ENCODE data around the gene KBTBD2. TPM values are rescaled to one million over a fixed set of nuclear protein-coding genes. Genes with fewer than 3 reads are reported as not detected.
"Not testable (repeated sequence)": the region's sequence is repeated elsewhere in the genome, so short reads cannot be mapped to it uniquely, and the experiment has no call there.

Gene KBTBD2
- 10.0 TPM for polyA plus RNA-seq (2012; ENCODE audit: missing spikeins)

GRCh38 chr7:32891043-32891799 is at the start of gene KBTBD2:
TSS of gene KBTBD2 (minus strand) at chr7:32891760. CDS start at chr7:32879604, 12,156 bp downstream.
- peak; percentile 56 for DNase-seq (ENCODE audit: insufficient read length)
- TF ChIP-seq POLR2A (IDR thresholded peaks at IDR 0.05; ENCODE audit: low read depth, low read length) (peak; percentile 65; the same call in 1 of the 2 replicates), TAF1 (IDR thresholded peaks at IDR 0.05; ENCODE audit: borderline replicate concordance, low read depth, low read length) (peak; percentile 53), POLR2AphosphoS5 (IDR thresholded peaks at IDR 0.05; ENCODE audit: low read depth, low read length) (peak; percentile 72; the same call in 1 of the 2 replicates)
- peak; percentile 75 for FAIRE-seq

GRCh38 chr7:32941181-32941580 is 49.6 kb upstream of the KBTBD2 start:
- FAIRE-seq = no peak

GRCh38 chr7:32937344-32938174 is 46.0 kb upstream of the KBTBD2 start:
- TF ChIP-seq POLR2A (IDR thresholded peaks at IDR 0.05; ENCODE audit: low read depth, low read length) (no peak), TAF1 (IDR thresholded peaks at IDR 0.05; ENCODE audit: borderline replicate concordance, low read depth, low read length) (no peak), POLR2AphosphoS5 (IDR thresholded peaks at IDR 0.05; ENCODE audit: low read depth, low read length) (no peak)
- DNase-seq (ENCODE audit: insufficient read length) (no peak), FAIRE-seq (no peak)

More at GRCh38 chr7:32941181-32941580, 49.6 kb upstream of the KBTBD2 start:
- no peak for DNase-seq (ENCODE audit: insufficient read length)
- no peak for TF ChIP-seq POLR2AphosphoS5 (IDR thresholded peaks at IDR 0.05; ENCODE audit: low read depth, low read length)
- TF ChIP-seq POLR2A (IDR thresholded peaks at IDR 0.05; ENCODE audit: low read depth, low read length) = no peak
- no peak for TF ChIP-seq TAF1 (IDR thresholded peaks at IDR 0.05; ENCODE audit: borderline replicate concordance, low read depth, low read length)

- no peak for FAIRE-seq
- DNase-seq (ENCODE audit: insufficient read length) = no peak
- no peak for TF ChIP-seq POLR2A (IDR thresholded peaks at IDR 0.05; ENCODE audit: low read depth, low read length)
- no peak for TF ChIP-seq POLR2AphosphoS5 (IDR thresholded peaks at IDR 0.05; ENCODE audit: low read depth, low read length)
- TF ChIP-seq TAF1 (IDR thresholded peaks at IDR 0.05; ENCODE audit: borderline replicate concordance, low read depth, low read length) = no peak
Observed at GRCh38 chr7:32936689-32937088, 45.1 kb upstream of the KBTBD2 start.

GRCh38 chr7:32935558-32935957 is 44.0 kb upstream of the KBTBD2 start:
- no peak for FAIRE-seq
- DNase-seq (ENCODE audit: insufficient read length) = no peak
- TF ChIP-seq POLR2AphosphoS5 (IDR thresholded peaks at IDR 0.05; ENCODE audit: low read depth, low read length) (no peak), POLR2A (IDR thresholded peaks at IDR 0.05; ENCODE audit: low read depth, low read length) (no peak), TAF1 (IDR thresholded peaks at IDR 0.05; ENCODE audit: borderline replicate concordance, low read depth, low read length) (no peak)

GRCh38 chr7:32930378-32930777 is 38.8 kb upstream of the KBTBD2 start:
- no peak for DNase-seq (ENCODE audit: insufficient read length)
- FAIRE-seq = no peak
- TF ChIP-seq POLR2AphosphoS5 (IDR thresholded peaks at IDR 0.05; ENCODE audit: low read depth, low read length) (no peak), TAF1 (IDR thresholded peaks at IDR 0.05; ENCODE audit: borderline replicate concordance, low read depth, low read length) (no peak), POLR2A (IDR thresholded peaks at IDR 0.05; ENCODE audit: low read depth, low read length) (no peak)

- FAIRE-seq (no peak), DNase-seq (ENCODE audit: insufficient read length) (no peak)
- TF ChIP-seq TAF1 (IDR thresholded peaks at IDR 0.05; ENCODE audit: borderline replicate concordance, low read depth, low read length) (no peak), POLR2AphosphoS5 (IDR thresholded peaks at IDR 0.05; ENCODE audit: low read depth, low read length) (no peak), POLR2A (IDR thresholded peaks at IDR 0.05; ENCODE audit: low read depth, low read length) (no peak)
Observed at GRCh38 chr7:32929430-32930143, 38.0 kb upstream of the KBTBD2 start.

- no peak for FAIRE-seq
- TF ChIP-seq TAF1 (IDR thresholded peaks at IDR 0.05; ENCODE audit: borderline replicate concordance, low read depth, low read length) (no peak), POLR2A (IDR thresholded peaks at IDR 0.05; ENCODE audit: low read depth, low read length) (no peak), POLR2AphosphoS5 (IDR thresholded peaks at IDR 0.05; ENCODE audit: low read depth, low read length) (no peak)
- DNase-seq (ENCODE audit: insufficient read length) = no peak
Observed at GRCh38 chr7:32928785-32929298, 37.3 kb upstream of the KBTBD2 start.

GRCh38 chr7:32921896-32922295 is 30.3 kb upstream of the KBTBD2 start:
- TF ChIP-seq POLR2A (IDR thresholded peaks at IDR 0.05; ENCODE audit: low read depth, low read length) = no peak
- no peak for TF ChIP-seq POLR2AphosphoS5 (IDR thresholded peaks at IDR 0.05; ENCODE audit: low read depth, low read length)
- TF ChIP-seq TAF1 (IDR thresholded peaks at IDR 0.05; ENCODE audit: borderline replicate concordance, low read depth, low read length) = no peak
- FAIRE-seq (no peak), DNase-seq (ENCODE audit: insufficient read length) (no peak)

- DNase-seq (ENCODE audit: insufficient read length); FAIRE-seq: not testable (repeated sequence)
Observed at GRCh38 chr7:32916994-32917393, 25.4 kb upstream of the KBTBD2 start.

- TF ChIP-seq TAF1 (IDR thresholded peaks at IDR 0.05; ENCODE audit: borderline replicate concordance, low read depth, low read length) (no peak), POLR2A (IDR thresholded peaks at IDR 0.05; ENCODE audit: low read depth, low read length) (no peak), POLR2AphosphoS5 (IDR thresholded peaks at IDR 0.05; ENCODE audit: low read depth, low read length) (no peak)
- DNase-seq (ENCODE audit: insufficient read length) (no peak), FAIRE-seq (no peak)
Observed at GRCh38 chr7:32916006-32916405, 24.4 kb upstream of the KBTBD2 start.
